Trophoblast cell (in vitro differentiated cells and primary cell): ENCODE measurements around the gene ZNF556.

Experiments
- DNase-seq, 2 donors: peaks; one replicate each; pipeline ENCODE4 v3.0.0-alpha.2; 2016
- H2AFZ ChIP-seq: 2 replicates; pipeline ENCODE4 v1.6.1; 2013; ENCODE audit warnings: low read length, moderate library complexity, mild to moderate bottlenecking; ENCODE audit not compliant: insufficient read depth, poor library complexity
- H2AK5ac ChIP-seq: 2 replicates; pipeline ENCODE4 v1.6.1; 2013; ENCODE audit warnings: mild to moderate bottlenecking, low read length
- H2BK120ac ChIP-seq: 2 replicates; pipeline ENCODE4 v1.6.1; 2013; ENCODE audit warnings: low read length, mild to moderate bottlenecking, moderate library complexity; ENCODE audit not compliant: insufficient read depth, poor library complexity
- H2BK12ac ChIP-seq: 2 replicates; pipeline ENCODE4 v1.6.1; 2013; ENCODE audit warnings: mild to moderate bottlenecking, low read length, moderate library complexity
- H2BK5ac ChIP-seq: 2 replicates; pipeline ENCODE4 v1.6.1; 2013; ENCODE audit warnings: low read length, low read depth, moderate library complexity, mild to moderate bottlenecking; ENCODE audit not compliant: poor library complexity
- H3K14ac ChIP-seq: 2 replicates; pipeline ENCODE4 v1.6.1; 2013; ENCODE audit warnings: mild to moderate bottlenecking, low read length
- H3K18ac ChIP-seq: 2 replicates; pipeline ENCODE4 v1.6.1; 2013; ENCODE audit warnings: mild to moderate bottlenecking, low read length
- H3K23ac ChIP-seq: 2 replicates; pipeline ENCODE4 v1.6.1; 2013; ENCODE audit warnings: low read length
- H3K27ac ChIP-seq: 2 replicates; pipeline ENCODE4 v1.5.1; 2013; ENCODE audit warnings: low read depth, mild to moderate bottlenecking, inconsistent platforms, low read length, moderate library complexity
- H3K27me3 ChIP-seq: 2 replicates; pipeline ENCODE4 v1.6.1; 2013; ENCODE audit warnings: inconsistent platforms, mild to moderate bottlenecking, low read length, moderate library complexity; ENCODE audit not compliant: insufficient read depth
- H3K36me3 ChIP-seq, 2 experiments: 1 replicate in 1 of 2; 2 replicates in 1 of 2; pipeline ENCODE4 v1.6.1; 2013; ENCODE audit warnings: low read length in 2 of 2, mild to moderate bottlenecking in 2 of 2, moderate library complexity in 1 of 2; ENCODE audit not compliant: insufficient read depth in 2 of 2, control insufficient read depth in 1 of 2
- H3K4ac ChIP-seq: 2 replicates; pipeline ENCODE4 v1.6.1; 2013; ENCODE audit warnings: low read depth, mild to moderate bottlenecking, low read length, moderate library complexity
- H3K4me1 ChIP-seq, 2 experiments: 1 replicate in 1 of 2; 2 replicates in 1 of 2; pipeline ENCODE4 v1.6.1; 2013; ENCODE audit warnings: low read length in 2 of 2, mild to moderate bottlenecking in 2 of 2, moderate library complexity in 1 of 2; ENCODE audit not compliant: insufficient read depth in 2 of 2, control insufficient read depth in 1 of 2
- H3K4me2 ChIP-seq: 2 replicates; pipeline ENCODE4 v1.6.1; 2013; ENCODE audit warnings: inconsistent platforms, mild to moderate bottlenecking, low read length, moderate library complexity
- H3K4me3 ChIP-seq: 2 replicates; pipeline ENCODE4 v1.5.1; 2013; ENCODE audit warnings: mild to moderate bottlenecking, low read depth, low read length, inconsistent platforms
- H3K79me1 ChIP-seq: one replicate; pipeline ENCODE4 v1.6.1; 2013; ENCODE audit warnings: low read length
- H3K79me2 ChIP-seq: 2 replicates; pipeline ENCODE4 v1.6.1; 2013; ENCODE audit warnings: low read length, mild to moderate bottlenecking; ENCODE audit not compliant: control insufficient read depth, insufficient read depth, poor library complexity
- H3K9ac ChIP-seq: 2 replicates; pipeline ENCODE4 v1.6.1; 2013; ENCODE audit warnings: mild to moderate bottlenecking, low read length
- H3K9me3 ChIP-seq: 2 replicates; pipeline ENCODE4 v1.6.1; 2013; ENCODE audit warnings: low read depth, mild to moderate bottlenecking, control low read depth, inconsistent platforms, low read length; ENCODE audit not compliant: insufficient read depth
- H4K12ac ChIP-seq: 2 replicates; pipeline ENCODE4 v1.6.1; 2013; ENCODE audit warnings: low read depth, mild to moderate bottlenecking, low read length, moderate library complexity
- H4K8ac ChIP-seq: 2 replicates; pipeline ENCODE4 v1.6.1; 2013; ENCODE audit warnings: low read depth, mild to moderate bottlenecking, low read length, moderate library complexity
- H4K91ac ChIP-seq: one replicate; pipeline ENCODE4 v1.6.1; 2013; ENCODE audit warnings: low read depth, mild to moderate bottlenecking, low read length, moderate library complexity
- WGBS: extraction: QIAGEN DNeasy Blood & Tissue Kit; methylation state at CpG from one replicate; pipeline ENCODE4 v1.1.7; 2013; ENCODE audit warnings: missing lambda C conversion rate; ENCODE audit not compliant: insufficient read length, insufficient coverage; ENCODE audit errors: extremely low coverage; 5-methylcytosine and 5-hydroxymethylcytosine counted together

Gene ZNF556

DNA sequence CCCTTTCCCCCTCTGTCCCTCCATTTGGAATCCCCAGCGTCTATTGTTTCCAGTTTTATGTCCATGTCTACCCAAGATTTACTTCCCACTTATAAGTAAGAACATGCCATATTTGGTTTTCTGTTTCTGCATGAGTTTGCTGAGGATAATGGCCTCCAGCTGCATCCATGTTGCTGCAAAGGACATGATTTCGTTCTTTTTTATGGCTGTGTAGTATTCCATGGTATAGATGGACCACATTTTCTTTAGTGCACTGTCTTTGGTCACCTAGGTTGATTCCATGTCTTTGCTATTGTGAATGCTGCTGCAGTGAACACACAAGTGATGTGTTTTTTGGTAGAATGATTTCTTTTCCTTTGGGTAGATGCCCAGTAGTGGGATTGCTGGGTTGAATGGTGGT is 22.0 kb upstream of the ZNF556 start:
- Histone ChIP-seq H4K8ac (no peak overlapping the region), H3K23ac (no peak overlapping the region), H2AK5ac (no peak overlapping the region), H3K4ac (no peak overlapping the region), H3K27ac (no peak overlapping the region), H2BK120ac (no peak overlapping the region), H3K4me1 (peaks cover 3 to 4% of the 10 kb centered on the region in 2 experiments), H3K9me3 (peaks cover 10% of the 10 kb centered on the region), H3K79me2 (peaks cover 9% of the 10 kb centered on the region), H3K9ac (no peak overlapping the region), H3K14ac (no peak overlapping the region), H2BK12ac (no peak overlapping the region), H3K4me2 (no peak overlapping the region), H2BK5ac (no peak overlapping the region), H3K36me3 (peaks cover 4 to 6% of the 10 kb centered on the region in 2 experiments), H4K91ac (no peak overlapping the region), H4K12ac (no peak overlapping the region), H2AFZ (no peak overlapping the region), H3K4me3 (no peak overlapping the region), H3K79me1 (peaks cover 7% of the 10 kb centered on the region), H3K27me3 (no peaks in the 10 kb centered on the region), H3K18ac (no peak overlapping the region)
- no peak for DNase-seq
- no CpG with 5 or more reads among the region's 2 CpGs for WGBS

DNA sequence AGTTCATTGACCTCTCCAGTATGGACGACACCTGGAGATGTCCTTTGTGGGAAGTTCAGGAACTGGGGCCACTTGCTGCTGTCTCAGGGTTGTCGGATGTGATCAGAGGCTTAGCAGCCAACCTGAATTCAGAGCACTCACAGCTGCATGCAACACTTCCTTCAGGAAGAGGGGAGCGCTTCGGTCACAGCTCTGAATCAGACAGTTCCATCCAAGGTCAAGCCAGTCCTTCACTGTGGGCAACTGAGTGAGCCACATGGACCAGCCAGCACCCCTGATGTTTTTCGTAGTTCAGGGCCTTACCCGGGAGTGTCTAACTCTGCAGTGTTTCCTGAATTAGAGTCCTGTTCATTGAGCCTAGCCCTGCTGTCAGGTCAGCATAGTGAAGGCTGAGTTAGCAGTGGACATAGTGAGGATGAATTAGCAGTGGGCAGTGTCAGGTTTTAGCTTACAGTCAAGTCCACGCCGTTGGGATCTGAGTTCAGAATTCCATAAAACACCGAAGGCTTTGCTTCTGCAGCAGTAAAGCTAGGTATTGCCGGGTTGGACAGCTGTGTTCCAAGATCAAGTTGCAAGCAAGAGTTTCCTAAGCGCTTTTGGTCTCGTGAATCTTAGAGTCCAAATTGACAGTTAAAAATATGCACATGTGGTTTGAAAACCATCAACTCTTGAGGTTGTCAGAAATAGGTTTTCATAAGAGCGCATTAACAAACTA is 20.8 kb upstream of the ZNF556 start:
- Histone ChIP-seq H3K27ac (no peak overlapping the region), H3K27me3 (no peaks in the 10 kb centered on the region), H4K8ac (no peak overlapping the region), H2BK5ac (no peak overlapping the region), H2BK12ac (no peak overlapping the region), H3K79me1 (peaks cover 2% of the 10 kb centered on the region), H3K79me2 (peaks cover 5% of the 10 kb centered on the region), H3K18ac (no peak overlapping the region), H3K14ac (no peak overlapping the region), H3K4ac (no peak overlapping the region), H3K9ac (no peak overlapping the region), H3K23ac (no peak overlapping the region), H2BK120ac (no peak overlapping the region), H3K4me3 (no peak overlapping the region), H4K91ac (no peak overlapping the region), H3K4me1 (peaks cover 0 to 4% of the 10 kb centered on the region in 2 experiments), H4K12ac (no peak overlapping the region), H2AFZ (no peak overlapping the region), H2AK5ac (no peak overlapping the region), H3K9me3 (peaks cover 13% of the 10 kb centered on the region), H3K4me2 (no peak overlapping the region), H3K36me3 (peaks cover 8 to 10% of the 10 kb centered on the region in 2 experiments)
- WGBS = no CpG with 5 or more reads among the region's 13 CpGs
- DNase-seq = no peak

DNA sequence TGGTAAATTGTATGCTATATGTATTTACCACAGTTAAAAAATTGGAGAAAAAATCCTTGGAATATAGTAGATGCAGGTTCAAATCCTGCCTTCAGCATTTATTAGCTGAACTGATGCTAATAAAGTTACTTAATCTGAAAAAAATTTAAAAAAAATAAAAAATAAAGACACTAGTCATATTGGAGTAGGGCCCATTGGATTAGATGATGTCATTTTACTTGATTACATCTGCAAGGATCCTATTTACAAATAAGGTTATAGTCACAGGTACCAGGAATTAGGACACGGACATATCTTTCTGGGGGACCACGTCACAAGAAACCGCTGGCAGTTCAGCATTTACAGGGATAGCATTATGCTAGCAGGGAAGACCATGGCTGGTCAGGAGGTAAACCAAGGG is 19.6 kb upstream of the ZNF556 start:
- no peaks in the 10 kb centered on the region for H3K79me2 ChIP-seq
- WGBS = no CpG with 5 or more reads among the region's 3 CpGs
- no peak overlapping the region for H3K4ac ChIP-seq
- no peak overlapping the region for H2BK120ac ChIP-seq
- no peak overlapping the region for H3K4me2 ChIP-seq
- H3K27ac ChIP-seq = no peak overlapping the region
- no peak overlapping the region for H3K23ac ChIP-seq
- H3K79me1 ChIP-seq = no peaks in the 10 kb centered on the region
- H3K36me3 ChIP-seq = peaks cover 14 to 21% of the 10 kb centered on the region in 2 experiments
- no peaks in the 10 kb centered on the region for H3K27me3 ChIP-seq
- H4K8ac ChIP-seq = no peak overlapping the region
- DNase-seq = no peak
- H2BK5ac ChIP-seq = no peak overlapping the region
- no peak overlapping the region for H3K9ac ChIP-seq
- H2BK12ac ChIP-seq = no peak overlapping the region
- H2AFZ ChIP-seq = no peak overlapping the region
- H4K91ac ChIP-seq = no peak overlapping the region
- H3K4me3 ChIP-seq = no peak overlapping the region
- H3K14ac ChIP-seq = no peak overlapping the region
- peaks cover 19% of the 10 kb centered on the region for H3K9me3 ChIP-seq
- no peaks in the 10 kb centered on the region for H3K4me1 ChIP-seq
- H3K18ac ChIP-seq = no peak overlapping the region
- no peak overlapping the region for H2AK5ac ChIP-seq
- H4K12ac ChIP-seq = no peak overlapping the region

DNA sequence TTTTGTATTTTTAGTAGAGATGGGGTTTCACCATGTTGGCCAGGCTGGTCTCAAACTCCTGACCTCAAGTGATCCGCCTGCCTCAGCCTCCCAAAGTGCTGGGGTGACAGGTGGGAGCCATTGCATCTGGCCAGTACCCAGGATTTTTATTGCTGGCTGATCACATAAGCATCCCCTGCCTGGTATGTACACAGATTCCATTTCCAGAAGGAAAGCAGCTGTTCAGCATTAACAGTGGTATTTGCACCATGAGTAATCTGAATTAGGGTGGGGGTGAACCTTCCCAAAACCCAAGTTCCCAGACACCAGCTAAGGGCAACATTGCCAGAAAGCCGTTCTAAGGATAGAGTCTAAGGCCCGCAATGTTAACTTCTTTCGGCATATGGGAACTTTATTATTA is 18.5 kb upstream of the ZNF556 start:
- no peak overlapping the region for H3K4me3 ChIP-seq
- no CpG with 5 or more reads among the region's 4 CpGs for WGBS
- H3K4me1 ChIP-seq = no peaks in the 10 kb centered on the region
- no peaks in the 10 kb centered on the region for H3K27me3 ChIP-seq
- H3K18ac ChIP-seq = no peak overlapping the region
- no peak overlapping the region for H4K91ac ChIP-seq
- no peak overlapping the region for H2AK5ac ChIP-seq
- no peak overlapping the region for H3K4me2 ChIP-seq
- H4K12ac ChIP-seq = no peak overlapping the region
- H2BK12ac ChIP-seq = no peak overlapping the region
- no peak overlapping the region for H3K9ac ChIP-seq
- H3K27ac ChIP-seq = no peak overlapping the region
- peaks cover 22% of the 10 kb centered on the region for H3K9me3 ChIP-seq
- H4K8ac ChIP-seq = no peak overlapping the region
- H3K23ac ChIP-seq = no peak overlapping the region
- no peak overlapping the region for H2AFZ ChIP-seq
- H3K4ac ChIP-seq = no peak overlapping the region
- no peaks in the 10 kb centered on the region for H3K79me1 ChIP-seq
- H3K14ac ChIP-seq = no peak overlapping the region
- no peaks in the 10 kb centered on the region for H3K79me2 ChIP-seq
- H2BK5ac ChIP-seq = no peak overlapping the region
- peaks cover 17 to 32% of the 10 kb centered on the region in 2 experiments for H3K36me3 ChIP-seq
- no peak overlapping the region for H2BK120ac ChIP-seq
- no peak for DNase-seq
